Chondrocyte (in vitro differentiated cells): ENCODE results near the gene PLAC9. TPM values are rescaled to one million over a fixed set of nuclear protein-coding genes. Genes with fewer than 3 reads are reported as not detected.
"Not testable (repeated sequence)": the region's sequence is repeated elsewhere in the genome, so short reads cannot be mapped to it uniquely, and the experiment has no call there.

Experiments used
- DNase-seq: peaks from one replicate; pipeline ENCODE4 v3.0.0; 2021; ENCODE audit warnings: mixed read lengths, low spot score
- H3K27ac Mint-ChIP-seq: one replicate; pipeline ENCODE4 v1.8.0; 2021; ENCODE audit warnings: mild to moderate bottlenecking, moderate library complexity, mixed read lengths; ENCODE audit not compliant: unreplicated experiment
- H3K27me3 Mint-ChIP-seq: 2 replicates; pipeline ENCODE4 v1.8.0; 2021; ENCODE audit warnings: low read depth, mixed read lengths
- H3K36me3 Mint-ChIP-seq: 2 replicates; pipeline ENCODE4 v1.8.0; 2021; ENCODE audit warnings: low read depth, mixed read lengths
- H3K4me1 Mint-ChIP-seq: 2 replicates; pipeline ENCODE4 v1.8.0; 2021; ENCODE audit warnings: low read depth, mild to moderate bottlenecking, mixed read lengths
- H3K4me3 Mint-ChIP-seq: one replicate; pipeline ENCODE4 v1.8.0; 2021; ENCODE audit warnings: mild to moderate bottlenecking, moderate library complexity, mixed read lengths; ENCODE audit not compliant: unreplicated experiment
- H3K9me3 Mint-ChIP-seq: 2 replicates; pipeline ENCODE4 v1.8.0; 2021; ENCODE audit warnings: low read depth, mixed read lengths
- total RNA-seq: library from RNA; stranded (reverse); gene quantifications from 3 replicates; pipeline ENCODE4 v1.2.1, GENCODE V29; 2021
- TF ChIP-seq, protein P1 (sequence below): fragments of 200-600 bp; sonication (generic); IDR thresholded peaks from 2 replicates; pipeline ENCODE4 v1.5.0; 2021; ENCODE audit warnings: antibody characterized with exemption, mild to moderate bottlenecking, moderate library complexity

PLAC9 gene
- total RNA-seq, 1 donor from 2014 or later = 193 TPM

DNA sequence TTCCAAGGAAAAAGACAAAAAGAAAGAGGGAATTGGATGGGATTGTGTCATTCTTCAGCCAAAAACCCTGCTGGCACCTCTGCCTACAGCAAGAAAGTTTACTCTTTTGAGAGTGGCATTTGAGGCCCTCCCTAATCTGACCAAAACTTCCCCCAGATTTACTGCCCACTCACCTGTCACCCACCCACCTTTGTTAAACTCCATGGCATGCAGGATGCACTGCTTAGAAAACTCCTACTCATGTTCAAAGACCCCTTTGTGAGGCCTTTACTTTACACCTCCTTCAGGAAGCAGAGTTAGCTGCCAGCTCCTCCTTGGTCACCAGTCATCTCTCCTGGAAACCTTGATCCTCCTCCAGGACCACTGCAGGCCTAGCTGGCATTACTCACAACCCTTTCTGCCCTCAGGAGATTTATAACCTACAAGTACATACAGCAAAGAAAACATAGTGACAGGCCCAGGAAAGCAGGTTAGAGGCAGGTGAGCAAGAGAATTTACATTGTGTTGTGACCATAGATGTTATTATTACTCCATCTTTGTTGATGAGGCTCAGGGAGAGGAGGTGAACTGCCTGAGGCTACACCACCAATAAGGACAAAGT, 10.3 kb upstream of the PLAC9 start:
- H3K9me3 Mint-ChIP-seq = no peaks in the 10 kb centered on the region
- H3K4me1 Mint-ChIP-seq = peaks cover 25% of the 10 kb centered on the region
- no peak overlapping the region for H3K4me3 Mint-ChIP-seq
- TF ChIP-seq, protein P1, sequence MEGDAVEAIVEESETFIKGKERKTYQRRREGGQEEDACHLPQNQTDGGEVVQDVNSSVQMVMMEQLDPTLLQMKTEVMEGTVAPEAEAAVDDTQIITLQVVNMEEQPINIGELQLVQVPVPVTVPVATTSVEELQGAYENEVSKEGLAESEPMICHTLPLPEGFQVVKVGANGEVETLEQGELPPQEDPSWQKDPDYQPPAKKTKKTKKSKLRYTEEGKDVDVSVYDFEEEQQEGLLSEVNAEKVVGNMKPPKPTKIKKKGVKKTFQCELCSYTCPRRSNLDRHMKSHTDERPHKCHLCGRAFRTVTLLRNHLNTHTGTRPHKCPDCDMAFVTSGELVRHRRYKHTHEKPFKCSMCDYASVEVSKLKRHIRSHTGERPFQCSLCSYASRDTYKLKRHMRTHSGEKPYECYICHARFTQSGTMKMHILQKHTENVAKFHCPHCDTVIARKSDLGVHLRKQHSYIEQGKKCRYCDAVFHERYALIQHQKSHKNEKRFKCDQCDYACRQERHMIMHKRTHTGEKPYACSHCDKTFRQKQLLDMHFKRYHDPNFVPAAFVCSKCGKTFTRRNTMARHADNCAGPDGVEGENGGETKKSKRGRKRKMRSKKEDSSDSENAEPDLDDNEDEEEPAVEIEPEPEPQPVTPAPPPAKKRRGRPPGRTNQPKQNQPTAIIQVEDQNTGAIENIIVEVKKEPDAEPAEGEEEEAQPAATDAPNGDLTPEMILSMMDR = no peak
- H3K36me3 Mint-ChIP-seq = no peaks in the 10 kb centered on the region
- no peak for DNase-seq
- H3K27ac Mint-ChIP-seq = peak overlapping the region; percentile 55
- H3K27me3 Mint-ChIP-seq = no peaks in the 10 kb centered on the region

DNA sequence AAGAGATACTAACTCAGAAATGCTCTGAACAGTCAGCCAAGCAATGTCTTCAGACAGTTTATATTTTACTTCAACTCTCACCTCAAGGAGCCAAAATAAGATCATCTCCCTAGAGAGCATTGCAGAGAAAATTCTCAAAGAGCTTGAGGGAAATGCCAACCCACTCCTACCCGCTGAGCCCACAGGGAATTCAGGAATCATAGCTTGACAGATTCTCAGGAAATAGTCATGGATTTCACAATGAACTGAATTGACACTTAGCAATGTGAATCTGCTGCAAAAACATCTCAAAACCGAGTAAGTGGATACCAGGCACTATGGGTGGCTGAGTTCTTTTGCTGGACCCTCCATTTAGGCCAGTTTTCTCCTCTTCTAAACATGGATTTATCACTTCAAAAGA, 9.8 kb upstream of the PLAC9 start:
- H3K9me3 Mint-ChIP-seq = no peaks in the 10 kb centered on the region
- peak overlapping the region; percentile 55 for H3K27ac Mint-ChIP-seq
- peaks cover 25% of the 10 kb centered on the region for H3K4me1 Mint-ChIP-seq
- DNase-seq = no peak
- H3K36me3 Mint-ChIP-seq = no peaks in the 10 kb centered on the region
- no peaks in the 10 kb centered on the region for H3K27me3 Mint-ChIP-seq
- TF ChIP-seq, protein P1 = no peak
- no peak overlapping the region for H3K4me3 Mint-ChIP-seq

DNA sequence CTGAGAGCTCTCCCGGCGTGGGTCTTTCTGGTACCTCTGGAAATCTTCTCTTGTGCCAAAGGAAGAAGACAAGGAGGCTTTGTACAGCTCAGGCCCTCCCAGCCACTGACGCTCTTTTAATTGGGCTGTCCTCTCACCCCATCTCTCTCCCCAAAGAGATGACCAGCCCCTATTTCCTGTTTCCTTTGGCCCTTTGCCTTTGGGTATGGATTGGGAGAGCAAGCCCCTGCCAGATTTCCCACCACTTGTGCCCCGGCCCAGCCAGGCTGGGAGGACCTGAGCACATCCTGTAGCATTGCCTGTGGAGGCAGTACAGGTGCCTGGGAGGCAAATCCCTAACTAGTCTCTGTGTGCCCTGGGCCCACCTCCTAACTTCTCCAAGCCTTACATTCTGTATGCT, 5.7 kb upstream of the PLAC9 start:
- H3K9me3 Mint-ChIP-seq = no peaks in the 10 kb centered on the region
- TF ChIP-seq, protein P1 = no peak
- H3K27me3 Mint-ChIP-seq = no peaks in the 10 kb centered on the region
- no peak overlapping the region for H3K4me3 Mint-ChIP-seq
- no peak for DNase-seq
- H3K4me1 Mint-ChIP-seq = peaks cover 31% of the 10 kb centered on the region
- peak overlapping the region; percentile 30 for H3K27ac Mint-ChIP-seq
- no peaks in the 10 kb centered on the region for H3K36me3 Mint-ChIP-seq

DNA sequence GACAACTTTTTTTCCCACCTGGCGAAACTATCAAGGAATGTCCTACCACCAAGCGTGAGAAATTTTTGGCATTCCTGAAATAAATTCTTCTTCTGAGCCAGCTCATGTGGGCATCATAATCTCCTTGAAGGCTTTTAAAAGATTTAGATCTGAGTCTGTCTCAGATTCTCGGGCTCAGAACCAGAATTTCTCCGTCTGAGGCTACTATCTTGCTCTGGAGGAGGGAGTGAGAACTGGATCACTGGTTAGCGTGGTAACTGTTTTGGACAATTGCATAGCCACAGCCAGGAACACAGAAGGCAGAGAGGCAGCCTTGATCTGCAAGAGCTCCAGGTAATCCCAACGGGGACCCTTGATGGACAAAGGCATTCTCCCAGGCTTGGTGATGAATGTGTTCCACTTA, 1.0 kb upstream of the PLAC9 start:
- Mint-ChIP-seq H3K9me3 (no peaks in the 10 kb centered on the region), H3K36me3 (no peaks in the 10 kb centered on the region), H3K27ac (peak overlapping the region; percentile 81), H3K4me3 (peak overlapping the region; percentile 94), H3K27me3 (no peaks in the 10 kb centered on the region), H3K4me1 (peaks cover 53% of the 10 kb centered on the region)
- TF ChIP-seq, protein P1 = no peak
- DNase-seq = peak; percentile 20

DNA sequence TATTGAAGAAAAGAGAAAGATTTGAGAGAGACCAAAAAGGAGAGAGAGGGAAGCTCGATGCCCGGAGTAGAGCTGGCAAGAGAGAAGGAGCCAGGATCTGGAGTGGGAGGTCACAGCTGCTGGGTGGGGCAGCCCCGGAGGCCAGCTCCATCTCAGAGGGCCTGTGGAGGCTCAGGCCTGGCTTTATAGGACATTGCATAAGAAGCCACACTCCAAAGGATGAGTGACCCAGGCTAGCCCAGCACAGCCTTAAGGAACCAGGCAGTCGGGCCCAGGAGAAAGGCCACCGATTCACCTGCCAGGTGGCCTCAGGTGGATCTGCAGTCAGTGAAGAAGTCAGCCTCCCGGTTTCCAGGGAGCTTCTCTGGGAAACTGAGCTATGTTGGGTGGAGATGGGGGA, 676 bp downstream of the PLAC9 start:
- TF ChIP-seq, protein P1 = no peak
- Mint-ChIP-seq H3K27ac (peak overlapping the region; percentile 93), H3K4me1 (peaks cover 65% of the 10 kb centered on the region), H3K27me3 (no peaks in the 10 kb centered on the region), H3K9me3 (no peaks in the 10 kb centered on the region), H3K4me3 (peak overlapping the region; percentile 94), H3K36me3 (peaks cover 3% of the 10 kb centered on the region)
- DNase-seq = peak; percentile 57

DNA sequence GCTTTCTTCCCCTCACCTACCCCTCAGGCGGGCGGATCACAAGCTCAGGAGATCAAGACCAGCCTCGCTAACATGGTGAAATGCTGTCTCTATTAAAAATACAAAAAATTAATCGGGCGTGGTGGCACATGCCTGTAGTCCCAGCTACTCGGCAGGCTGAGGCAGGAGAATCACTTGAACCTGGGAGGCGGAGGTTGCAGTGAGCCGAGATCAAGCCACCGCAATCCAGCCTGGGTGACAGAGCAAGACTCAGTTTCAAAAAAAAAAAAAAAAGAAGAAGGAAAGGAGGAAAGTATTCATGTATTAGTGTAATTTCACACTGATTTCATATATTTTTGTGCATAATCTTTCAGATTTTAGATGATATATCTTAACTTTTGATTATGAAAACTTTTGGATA, 1.2 kb downstream of the PLAC9 start:
- DNase-seq = peak; percentile 22

More for the DNA sequence above, 1.2 kb downstream of the PLAC9 start:
- H3K27me3 Mint-ChIP-seq, H3K9me3 Mint-ChIP-seq, H3K36me3 Mint-ChIP-seq: not testable (repeated sequence)
- Mint-ChIP-seq H3K4me3 (peak overlapping the region; percentile 94), H3K4me1 (peaks cover 70% of the 10 kb centered on the region), H3K27ac (peak overlapping the region; percentile 93)
